ENCODE data around the gene FAM83D. TPM values are rescaled to one million over a fixed set of nuclear protein-coding genes. Genes with fewer than 3 reads are reported as not detected.

Gene FAM83D
- polyA plus RNA-seq = under 1 TPM; 0.17 to 0.64 (median 0.56) TPM

GRCh38 chr20:38926142-38926933 is at the start of gene FAM83D:
FAM83D (plus strand) TSS chr20:38926417; CDS start chr20:38926443, 26 bp downstream.
- 0 to 1% (median 1%) methylated on average over 75 to 95 of the region's 95 CpGs for WGBS, 3 donors
- H3K27ac ChIP-seq (ENCODE audit: low read depth, low read length) = no peak within 1 kb of the TSS

GRCh38 chr20:38877483-38877882 is 48.7 kb upstream of the FAM83D start:
- no peak overlapping the region for H3K27ac ChIP-seq (ENCODE audit: low read depth, low read length)
- 86 to 89% (median 86%) methylated on average over 6 of the region's 6 CpGs for WGBS, 3 donors

- no peak overlapping the region for H3K27ac ChIP-seq (ENCODE audit: low read depth, low read length)
- WGBS, 3 donors = 21 to 48% (median 41%) methylated on average over 9 of the region's 9 CpGs
Observed at GRCh38 chr20:38878866-38879265, 47.4 kb upstream of the FAM83D start.

GRCh38 chr20:38880952-38881735 is 45.1 kb upstream of the FAM83D start:
- no peak overlapping the region for H3K27ac ChIP-seq (ENCODE audit: low read depth, low read length)
- 64 to 71% (median 70%) methylated on average over 14 of the region's 14 CpGs for WGBS, 3 donors

GRCh38 chr20:38881806-38882440 is 44.3 kb upstream of the FAM83D start:
- H3K27ac ChIP-seq (ENCODE audit: low read depth, low read length) = no peak overlapping the region
- 90 to 93% (median 91%) methylated on average over 4 of the region's 4 CpGs for WGBS, 3 donors

- WGBS, 3 donors = 74 to 90% (median 87%) methylated on average over 2 of the region's 2 CpGs
Observed at GRCh38 chr20:38882600-38882999, 43.6 kb upstream of the FAM83D start.

GRCh38 chr20:38883081-38883980 is 42.9 kb upstream of the FAM83D start:
- 45 to 53% (median 48%) methylated on average over 20 of the region's 20 CpGs for WGBS, 3 donors
- no peak overlapping the region for H3K27ac ChIP-seq (ENCODE audit: low read depth, low read length)

More at GRCh38 chr20:38882600-38882999, 43.6 kb upstream of the FAM83D start:
- no peak overlapping the region for H3K27ac ChIP-seq (ENCODE audit: low read depth, low read length)

- 86 to 89% (median 86%) methylated on average over 13 of the region's 13 CpGs for WGBS, 3 donors
- H3K27ac ChIP-seq (ENCODE audit: low read depth, low read length) = no peak overlapping the region
Observed at GRCh38 chr20:38883981-38884733, 42.1 kb upstream of the FAM83D start.

- no peak overlapping the region for H3K27ac ChIP-seq (ENCODE audit: low read depth, low read length)
- 56 to 74% (median 67%) methylated on average over 6 of the region's 6 CpGs for WGBS, 3 donors
Observed at GRCh38 chr20:38885357-38885756, 40.9 kb upstream of the FAM83D start.

- H3K27ac ChIP-seq (ENCODE audit: low read depth, low read length) = no peak overlapping the region
- WGBS, 3 donors = 71 to 79% (median 74%) methylated on average over 12 to 13 of the region's 13 CpGs
Observed at GRCh38 chr20:38888059-38888831, 38.0 kb upstream of the FAM83D start.

- no peak overlapping the region for H3K27ac ChIP-seq (ENCODE audit: low read depth, low read length)
- 78 to 89% (median 80%) methylated on average over 2 of the region's 2 CpGs for WGBS, 3 donors
Observed at GRCh38 chr20:38889050-38889449, 37.2 kb upstream of the FAM83D start.

GRCh38 chr20:38889792-38890496 is 36.3 kb upstream of the FAM83D start:
- 58 to 74% (median 73%) methylated on average over 13 of the region's 13 CpGs for WGBS, 3 donors

GRCh38 chr20:38890497-38890818 is 35.8 kb upstream of the FAM83D start:
- 74 to 84% (median 76%) methylated on average over 3 of the region's 3 CpGs for WGBS, 3 donors
- H3K27ac ChIP-seq (ENCODE audit: low read depth, low read length) = no peak overlapping the region

More at GRCh38 chr20:38889792-38890496, 36.3 kb upstream of the FAM83D start:
- no peak overlapping the region for H3K27ac ChIP-seq (ENCODE audit: low read depth, low read length)

GRCh38 chr20:38892091-38892981 is 33.9 kb upstream of the FAM83D start:
- 79 to 88% (median 86%) methylated on average over 11 of the region's 11 CpGs for WGBS, 3 donors
- H3K27ac ChIP-seq (ENCODE audit: low read depth, low read length) = no peak overlapping the region

GRCh38 chr20:38893056-38893564 is 33.1 kb upstream of the FAM83D start:
- H3K27ac ChIP-seq (ENCODE audit: low read depth, low read length) = no peak overlapping the region
- WGBS, 3 donors = 22 to 43% (median 26%) methylated on average over 6 of the region's 6 CpGs

Data from adipose tissue (tissue), 3 donors.